GDM1 (cell line): ENCODE results near the gene PPT1.

Experiments
- DNase-seq: peaks from one replicate; lab custom pipeline; 2025; lab: John Stamatoyannopoulos, UW

Gene PPT1

GRCh38 chr1:40029608-40030007, 67.4 kb downstream of the PPT1 start:
- DNase-seq, result peak; percentile 27

- DNase-seq, result no peak
These were observed 69.4 kb downstream of the PPT1 start for GRCh38 chr1:40027647-40028046.

- DNase-seq, result no peak
These were observed 72.4 kb downstream of the PPT1 start for GRCh38 chr1:40024671-40025070.

GRCh38 chr1:40023379-40023944, 73.6 kb downstream of the PPT1 start:
- no peak for DNase-seq
